H1 (cell line): ENCODE data around the gene MPPED1. TPM values are rescaled to one million over a fixed set of nuclear protein-coding genes. Genes with fewer than 3 reads are reported as not detected.

Source experiments
- ASH2L ChIP-seq: fragments of 200-600, 300-600 bp; sonication (generic); IDR thresholded peaks from one replicate; pipeline ENCODE4 v1.7.1; 2017; ENCODE audit warnings: low read length
- CHD1 ChIP-seq: IDR thresholded peaks from 2 replicates; pipeline ENCODE4 v1.6.1; 2012; ENCODE audit warnings: low read depth, low read length, improper control_type of control experiment
- CREB1 ChIP-seq: IDR thresholded peaks from 2 replicates; pipeline ENCODE4 v1.6.1; 2012; ENCODE audit warnings: inconsistent platforms
- NANOG ChIP-seq: IDR thresholded peaks from 2 replicates; pipeline ENCODE4 v1.6.1; 2011; ENCODE audit warnings: low read length, low read depth, mild to moderate bottlenecking, inconsistent platforms; ENCODE audit not compliant: insufficient read depth, poor library complexity, severe bottlenecking
- polyA plus RNA-seq, 7 experiments: library from polyadenylated mRNA; depleted of rRNA in 3 of 7; stranded (reverse) in 5 of 7; unstranded in 2 of 7; fragments of >200 nt in 5 of 7; fragments of 200-250 nt in 2 of 7; gene quantifications; 1 replicate in 5 of 7; 2 replicates in 1 of 7; 4 replicates in 1 of 7; pipeline versions ENCODE4 v1.2.1 to v1.2.3, GENCODE V29; 2011 to 2013; ENCODE audit warnings: missing spikeins in 2 of 7, mixed read lengths in 2 of 7
- total RNA-seq: library from RNA; stranded (reverse); fragmentation: NEBNext Ultra II Directional; extraction: Animal tissue kit (Norgen Biotek cat#: 25700); gene quantifications from 2 replicates; pipeline ENCODE4 v1.2.1, GENCODE V29; 2021

Gene MPPED1
- total and polyA plus RNA-seq, 2 of the 8 experiments (the other 6 are each of a cell fraction or from before 2014, with no cell fraction given) = 0.29 to 0.37 TPM

GRCh38 chr22:43533156-43533530 lies 121.3 kb downstream of the MPPED1 start (continued):
- TF ChIP-seq CREB1 (no peak), ASH2L (no peak), CHD1 (no peak), NANOG (no peak)
